ENCODE results near the gene TMEM179.
"Not testable (repeated sequence)": the region's sequence is repeated elsewhere in the genome, so short reads cannot be mapped to it uniquely, and the experiment has no call there.

TMEM179 gene

GRCh38 chr14:104604458-104605449 lies at the start of gene TMEM179:
TSS of gene TMEM179 (minus strand) at chr14:104604772. CDS start at chr14:104604741, 31 bp downstream.
- DNase-seq (ENCODE audit: low read depth in 3 of 3): no peak

DNA sequence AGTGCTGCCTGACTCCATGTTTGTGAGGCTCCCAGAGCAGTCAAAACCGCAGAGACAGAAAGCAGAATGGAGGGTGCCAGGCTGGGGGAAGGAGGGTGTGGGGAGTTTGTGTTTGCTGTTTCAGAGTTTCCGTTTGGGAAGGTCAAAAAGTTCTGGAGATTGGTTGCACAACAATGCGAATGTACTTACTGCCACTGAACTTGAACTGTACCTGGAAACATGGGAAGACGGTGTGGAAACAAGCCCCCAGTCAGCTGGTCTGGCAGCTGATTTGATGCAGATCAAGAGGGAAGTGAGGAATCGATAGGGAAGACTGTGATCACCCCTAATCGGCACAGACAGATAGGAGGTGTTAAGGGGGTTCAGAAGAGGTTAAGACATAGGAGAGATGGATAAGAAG lies 49.5 kb upstream of the TMEM179 start:
- no peak for DNase-seq (ENCODE audit: low read depth in 3 of 3)

GRCh38 chr14:104653130-104653920 lies 48.8 kb upstream of the TMEM179 start:
- not testable (repeated sequence) for DNase-seq (ENCODE audit: low read depth in 3 of 3)

- no peak for DNase-seq (ENCODE audit: low read depth in 3 of 3)
These were observed 47.8 kb upstream of the TMEM179 start for GRCh38 chr14:104652386-104652785.

DNA sequence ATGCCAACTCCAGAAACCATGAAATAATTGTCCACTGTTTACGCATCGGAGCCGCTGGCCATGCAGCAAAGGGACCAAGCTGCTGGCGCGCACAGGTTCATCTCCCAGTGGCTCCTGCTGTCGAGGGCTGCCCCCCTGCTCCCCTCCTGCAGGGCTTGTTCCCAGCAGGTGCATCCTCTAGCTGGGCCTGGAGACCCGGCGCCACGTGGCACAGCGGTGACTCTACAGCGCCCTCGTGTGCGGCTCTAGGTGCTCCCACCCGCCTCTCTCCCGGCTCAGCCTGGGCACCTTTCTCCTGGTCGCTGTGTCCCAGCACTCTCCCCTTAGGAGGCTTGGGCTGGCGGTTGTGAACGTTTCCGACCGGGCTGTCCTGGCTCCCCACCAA lies 47.3 kb upstream of the TMEM179 start:
- no peak for DNase-seq (ENCODE audit: low read depth in 3 of 3)

- no peak for DNase-seq (ENCODE audit: low read depth in 3 of 3)
These were observed 46.7 kb upstream of the TMEM179 start for GRCh38 chr14:104650981-104651875.

DNA sequence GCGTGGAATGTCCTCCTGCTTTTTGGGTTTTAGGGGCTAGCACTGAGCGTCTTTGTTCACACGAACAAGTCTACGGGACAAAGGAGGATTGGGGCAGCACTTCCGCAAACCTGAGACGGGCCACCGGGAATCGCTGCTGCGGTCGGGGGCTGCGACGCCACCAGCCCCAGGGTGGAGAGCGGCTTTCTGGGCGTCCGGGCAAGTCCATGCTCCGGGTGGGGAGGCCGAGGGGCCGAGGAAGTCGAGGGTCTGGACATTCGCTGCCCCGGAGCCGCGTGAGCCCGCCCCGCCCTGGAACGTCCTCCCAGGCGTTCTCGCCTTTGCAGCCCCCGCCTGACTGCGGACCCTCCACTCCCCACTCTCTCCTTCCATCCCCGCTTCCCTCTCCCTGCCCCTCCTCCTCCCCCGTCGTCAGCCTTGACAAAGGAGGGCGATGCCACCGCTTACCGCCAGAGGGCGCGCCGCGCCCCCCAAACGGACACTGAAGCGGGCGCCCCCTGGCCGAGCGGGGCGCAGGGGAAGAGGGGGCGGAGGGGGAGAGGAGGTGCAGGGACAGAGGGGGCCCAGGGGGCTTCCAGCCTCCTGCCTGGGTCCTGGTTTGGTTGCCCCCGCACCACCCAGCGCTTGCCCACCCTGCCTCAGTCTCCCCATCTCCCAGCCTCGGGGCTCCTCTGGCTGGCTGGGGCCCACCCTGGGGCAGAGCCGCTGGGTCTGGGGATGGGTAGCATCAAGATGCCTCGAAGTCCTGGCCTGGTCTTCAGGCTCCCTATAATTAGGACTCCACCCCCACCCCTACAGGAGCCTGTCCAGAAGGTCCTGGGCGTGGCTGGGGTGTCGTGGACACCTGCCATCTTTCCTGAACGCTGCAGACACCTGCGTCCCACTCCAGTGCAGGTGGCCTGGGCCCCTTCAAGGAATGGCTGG lies 45.7 kb upstream of the TMEM179 start:
- peak; percentile 46 to 48 (median 48) for DNase-seq (ENCODE audit: low read depth in 3 of 3)

DNA sequence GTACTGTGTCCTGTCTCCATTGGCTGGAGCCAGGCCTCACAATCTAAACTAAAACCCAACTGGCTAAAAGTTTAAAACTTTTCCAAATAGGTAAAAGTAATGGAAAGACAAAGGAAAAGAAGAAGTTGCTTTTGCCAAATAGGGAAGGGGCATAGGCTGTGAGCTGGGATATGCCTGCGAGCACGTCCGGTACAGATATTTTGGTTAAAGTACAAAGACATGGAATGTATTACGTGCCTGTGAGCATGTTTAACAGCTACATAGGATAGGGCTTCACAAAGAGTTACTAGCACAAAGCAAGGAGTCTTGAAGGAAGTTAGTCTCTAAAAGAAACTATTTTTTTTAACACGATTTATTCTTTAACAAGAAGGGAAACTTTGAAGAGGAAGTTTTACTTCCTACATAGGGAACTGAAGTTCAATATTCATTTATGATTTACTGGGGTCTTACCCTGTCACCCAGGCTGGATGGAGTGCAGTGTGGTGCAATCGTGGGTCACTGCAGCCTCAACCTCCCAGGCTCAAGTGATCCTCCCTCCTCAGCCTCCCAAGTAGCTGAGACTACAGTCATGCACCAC lies 43.0 kb upstream of the TMEM179 start:
- no peak for DNase-seq (ENCODE audit: low read depth in 3 of 3)

- DNase-seq (ENCODE audit: low read depth in 3 of 3): no peak
These were observed 40.2 kb upstream of the TMEM179 start for GRCh38 chr14:104644656-104645378.

GRCh38 chr14:104644091-104644635 lies 39.6 kb upstream of the TMEM179 start:
- DNase-seq (ENCODE audit: low read depth in 3 of 3): no peak

DNA sequence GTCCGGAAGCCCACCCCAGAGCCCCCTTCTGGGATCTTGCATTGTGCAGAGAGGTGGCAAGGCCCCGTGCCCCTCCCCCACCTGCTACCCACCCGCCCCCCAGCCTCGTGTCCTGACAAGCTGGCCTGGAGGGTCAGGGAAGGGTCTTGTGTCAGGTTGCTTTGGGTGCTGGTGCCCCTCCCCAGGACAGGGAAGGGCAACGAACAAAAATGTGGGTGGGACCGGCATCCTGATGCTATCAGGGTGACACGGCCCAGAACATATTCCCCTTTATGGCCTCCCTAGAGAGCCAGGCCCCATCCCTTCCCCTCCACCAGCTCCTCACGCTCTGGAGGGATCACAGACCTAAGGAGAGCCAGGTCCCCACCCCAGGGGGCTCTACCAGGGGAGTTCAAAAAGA lies 38.7 kb upstream of the TMEM179 start:
- no peak for DNase-seq (ENCODE audit: low read depth in 3 of 3)

DNA sequence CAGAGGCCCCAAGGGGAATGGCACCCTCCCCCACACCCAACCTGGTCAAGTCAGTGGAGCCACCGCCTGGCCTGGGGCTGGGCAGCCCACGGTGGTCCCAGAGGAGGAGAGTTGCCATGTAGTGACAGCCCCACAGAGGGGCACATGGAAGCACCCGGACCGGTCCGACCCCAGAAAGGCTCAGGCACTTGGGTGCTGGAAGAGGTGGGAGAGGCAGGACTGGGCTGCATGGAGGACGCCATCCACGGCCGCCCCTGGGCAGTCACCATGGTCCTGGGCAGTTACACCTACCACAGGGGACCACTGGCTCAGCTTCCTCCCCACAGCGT lies 37.9 kb upstream of the TMEM179 start:
- DNase-seq (ENCODE audit: low read depth in 3 of 3): no peak

- no peak for DNase-seq (ENCODE audit: low read depth in 3 of 3)
These were observed 37.4 kb upstream of the TMEM179 start for GRCh38 chr14:104641753-104642539.

GRCh38 chr14:104640681-104641080 lies 36.1 kb upstream of the TMEM179 start:
- no peak for DNase-seq (ENCODE audit: low read depth in 3 of 3)

GRCh38 chr14:104639885-104640548 lies 35.4 kb upstream of the TMEM179 start:
- DNase-seq (ENCODE audit: low read depth in 3 of 3): peak in 1 of 3 experiments; percentile 13

DNA sequence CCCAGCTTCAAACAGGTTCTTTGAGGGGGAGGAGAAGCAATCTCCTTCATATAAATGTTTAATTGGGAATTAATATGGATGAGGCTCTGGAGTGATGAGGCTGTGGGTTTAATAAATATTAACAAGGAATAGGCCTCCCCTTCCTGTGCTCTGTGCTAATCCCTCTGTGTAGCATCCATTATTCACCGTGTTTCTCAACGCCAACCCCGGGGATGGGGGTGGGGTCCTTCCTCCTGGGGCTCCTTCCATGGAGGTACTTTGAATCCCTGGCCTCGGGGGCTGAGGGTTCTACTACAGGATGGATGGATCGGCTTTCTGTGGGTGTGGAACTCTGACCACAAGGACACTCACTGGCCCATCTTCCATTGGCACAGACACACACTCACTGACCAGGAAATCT lies 34.9 kb upstream of the TMEM179 start:
- DNase-seq (ENCODE audit: low read depth in 3 of 3): no peak

GRCh38 chr14:104638927-104639450 lies 34.4 kb upstream of the TMEM179 start:
- no peak for DNase-seq (ENCODE audit: low read depth in 3 of 3)

- DNase-seq (ENCODE audit: low read depth in 3 of 3): no peak
These were observed 33.6 kb upstream of the TMEM179 start for GRCh38 chr14:104638190-104638589.
